PC-3 (cell line): ENCODE measurements around the gene RPAP2. TPM values are rescaled to one million over a fixed set of nuclear protein-coding genes. Genes with fewer than 3 reads are reported as not detected.
A peak's percentile ranks its signal among the peaks of the same experiment; 100 is the strongest.

Source experiments
- ATAC-seq: fragments of 200-7000 bp; cut with Tn5 transposase; 2 replicates; pipeline ENCODE4 v1.9.1; 2020; ENCODE audit warnings: mild to moderate bottlenecking, moderate library complexity
- BruUV-seq: library from RNA; stranded (reverse); fragments of 400-500 nt; replicated peaks from 2 replicates; lab custom pipeline; 2021; lab: Mats Ljungman, UMichigan
- CTCF ChIA-PET: fragments of 300-600 bp; sonication (Branson Sonifier 250); formaldehyde crosslinking; loops from one replicate; lab custom pipeline; 2022; ENCODE audit warnings: antibody characterized with exemption; lab: Charles Lee
- POLR2A ChIA-PET: fragments of 300-600 bp; sonication (Branson Sonifier 250); formaldehyde crosslinking; loops from one replicate; lab custom pipeline; 2022; ENCODE audit warnings: antibody characterized with exemption; ENCODE audit not compliant: unreplicated experiment; lab: Charles Lee
- DNase-seq: peaks from one replicate; pipeline ENCODE4 v3.0.0-alpha.2; 2015
- H2AFZ ChIP-seq: fragments of 300-600 bp; sonication (generic); 2 replicates; pipeline ENCODE4 v1.6.0; 2016; ENCODE audit warnings: antibody characterized with exemption, low read length
- H3F3A ChIP-seq: fragments of 300-600 bp; sonication (generic); one replicate; pipeline ENCODE4 v1.6.0; 2017; ENCODE audit warnings: antibody characterized with exemption, low read length, control low read depth, mild to moderate bottlenecking; ENCODE audit not compliant: unreplicated experiment
- H3K27ac ChIP-seq: fragments of 300-600 bp; sonication (generic); 2 replicates; pipeline ENCODE4 v1.5.1; 2016; ENCODE audit warnings: mild to moderate bottlenecking, low read length
- H3K27me3 ChIP-seq: fragments of 300-600 bp; sonication (generic); 2 replicates; pipeline ENCODE4 v1.6.1; 2016; ENCODE audit warnings: low read length, mixed read lengths
- H3K36me3 ChIP-seq: fragments of 300-600 bp; sonication (generic); 2 replicates; pipeline ENCODE4 v1.6.1; 2016; ENCODE audit warnings: low read depth, mixed run types, low read length, mixed read lengths
- H3K4me1 ChIP-seq: fragments of 300-600 bp; sonication (generic); 2 replicates; pipeline ENCODE4 v1.5.1; 2016; ENCODE audit warnings: low read length; ENCODE audit not compliant: insufficient read depth
- H3K4me2 ChIP-seq: fragments of 300-600 bp; sonication (generic); 2 replicates; pipeline ENCODE4 v1.6.0; 2016; ENCODE audit warnings: low read length
- H3K4me3 ChIP-seq: fragments of 300-600 bp; sonication (generic); 2 replicates; pipeline ENCODE4 v1.5.1; 2016; ENCODE audit warnings: mild to moderate bottlenecking, low read length, mixed read lengths
- H3K79me2 ChIP-seq: fragments of 300-600 bp; sonication (generic); 2 replicates; pipeline ENCODE4 v1.6.1; 2017; ENCODE audit warnings: low read length, mixed read lengths
- H3K9ac ChIP-seq: fragments of 300-600 bp; sonication (generic); 2 replicates; pipeline ENCODE4 v1.6.0; 2016; ENCODE audit warnings: mild to moderate bottlenecking, low read length
- H3K9me2 ChIP-seq: fragments of 300-600 bp; sonication (generic); replicated peaks from 2 replicates; pipeline ENCODE4 v1.6.1; 2016; ENCODE audit warnings: mixed run types, low read length, mixed read lengths
- H3K9me3 ChIP-seq: fragments of 300-600 bp; sonication (generic); 2 replicates; pipeline ENCODE4 v1.6.1; 2016; ENCODE audit warnings: low read length, mixed read lengths
- H4K20me1 ChIP-seq: fragments of 300-600 bp; sonication (generic); 2 replicates; pipeline ENCODE4 v1.6.1; 2016; ENCODE audit warnings: low read length, mixed read lengths
- EZH2 ChIP-seq: fragments of 300-600 bp; sonication (generic); IDR thresholded peaks from one replicate; pipeline ENCODE4 v1.6.1; 2017; ENCODE audit warnings: antibody characterized with exemption, mild to moderate bottlenecking, low read length; ENCODE audit not compliant: unreplicated experiment
- EZH2phosphoT487 ChIP-seq: fragments of 300-600 bp; sonication (generic); IDR thresholded peaks from 2 replicates; pipeline ENCODE4 v1.6.1; 2018; ENCODE audit warnings: mild to moderate bottlenecking, antibody characterized with exemption, low read length, borderline replicate concordance
- intact Hi-C: fragments of 100-400 bp; cut with micrococcal nuclease; formaldehyde crosslinking; loops from 2 replicates; pipeline ENCODE4 v1.9.0; 2023
- total RNA-seq: library from RNA; depleted of rRNA; stranded (reverse); fragments of >200 nt; gene quantifications from 2 replicates; pipeline ENCODE4 v1.2.3, GENCODE V29; 2014
- TF ChIP-seq, protein P1 (sequence below): fragments of 300-600 bp; sonication (generic); conservative IDR thresholded peaks from 2 replicates; pipeline ENCODE4 v1.5.1; 2017; ENCODE audit warnings: antibody characterized with exemption, low read depth, mild to moderate bottlenecking, low read length

The RPAP2 gene
- total RNA-seq, 1 experiment from 2014 or later, result 4.3 TPM

DNA sequence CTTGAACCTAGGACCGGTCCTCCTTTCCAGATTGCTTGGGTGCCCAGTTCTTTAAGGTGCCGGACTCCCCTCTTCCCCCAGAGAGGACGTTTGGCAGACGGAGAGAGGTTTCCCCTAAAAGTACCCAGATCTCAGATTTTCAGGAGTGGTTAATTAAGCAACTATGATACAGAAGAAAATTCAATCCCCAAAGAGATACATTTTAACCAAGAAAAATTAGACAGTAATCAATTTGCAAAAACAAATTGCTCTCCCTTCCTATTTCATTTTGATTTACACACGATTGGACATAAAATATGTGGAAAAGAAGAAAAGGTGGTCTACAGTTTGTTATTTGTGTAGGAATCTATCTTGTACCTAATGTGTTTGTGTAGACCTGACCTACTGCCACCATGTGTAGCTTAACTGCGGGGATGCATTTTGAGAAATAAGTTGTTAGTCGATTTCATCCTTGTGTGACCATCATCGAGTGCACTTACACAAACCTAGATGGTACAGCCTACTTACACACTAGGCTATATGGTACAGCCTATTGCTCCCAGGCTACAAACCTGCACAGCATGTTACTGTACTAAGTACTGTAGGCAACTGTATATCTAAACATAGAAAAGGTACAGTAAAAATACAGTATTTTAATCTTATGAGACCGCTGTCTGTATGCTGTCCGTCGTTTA, 755 bp downstream of the RPAP2 start:
- Histone ChIP-seq H3K9ac (peak overlapping the region; percentile 88), H3K9me3 (no peaks in the 10 kb centered on the region), H3F3A (no peaks in the 10 kb centered on the region), H3K27me3 (no peaks in the 10 kb centered on the region), H3K4me1 (peaks cover 16% of the 10 kb centered on the region; the same call in 1 of the 2 replicates), H3K4me3 (peak overlapping the region; percentile 83), H3K79me2 (peaks cover 45% of the 10 kb centered on the region), H4K20me1 (no peaks in the 10 kb centered on the region), H3K4me2 (peak overlapping the region; percentile 97), H3K36me3 (peaks cover 25% of the 10 kb centered on the region; the same call in 1 of the 2 replicates), H3K9me2 (no peaks in the 10 kb centered on the region), H3K27ac (no peak overlapping the region), H2AFZ (peak overlapping the region; percentile 64)
- POLR2A ChIA-PET, result no interaction called here
- DNase-seq (peak; percentile 29), ATAC-seq (no peak)
- no peak for TF ChIP-seq EZH2
- TF ChIP-seq EZH2phosphoT487, result no peak
- TF ChIP-seq, protein P1, sequence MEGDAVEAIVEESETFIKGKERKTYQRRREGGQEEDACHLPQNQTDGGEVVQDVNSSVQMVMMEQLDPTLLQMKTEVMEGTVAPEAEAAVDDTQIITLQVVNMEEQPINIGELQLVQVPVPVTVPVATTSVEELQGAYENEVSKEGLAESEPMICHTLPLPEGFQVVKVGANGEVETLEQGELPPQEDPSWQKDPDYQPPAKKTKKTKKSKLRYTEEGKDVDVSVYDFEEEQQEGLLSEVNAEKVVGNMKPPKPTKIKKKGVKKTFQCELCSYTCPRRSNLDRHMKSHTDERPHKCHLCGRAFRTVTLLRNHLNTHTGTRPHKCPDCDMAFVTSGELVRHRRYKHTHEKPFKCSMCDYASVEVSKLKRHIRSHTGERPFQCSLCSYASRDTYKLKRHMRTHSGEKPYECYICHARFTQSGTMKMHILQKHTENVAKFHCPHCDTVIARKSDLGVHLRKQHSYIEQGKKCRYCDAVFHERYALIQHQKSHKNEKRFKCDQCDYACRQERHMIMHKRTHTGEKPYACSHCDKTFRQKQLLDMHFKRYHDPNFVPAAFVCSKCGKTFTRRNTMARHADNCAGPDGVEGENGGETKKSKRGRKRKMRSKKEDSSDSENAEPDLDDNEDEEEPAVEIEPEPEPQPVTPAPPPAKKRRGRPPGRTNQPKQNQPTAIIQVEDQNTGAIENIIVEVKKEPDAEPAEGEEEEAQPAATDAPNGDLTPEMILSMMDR, result no peak
- intact Hi-C loops, result loop anchor here (10.0 kb wide), 1 partner anchor 795 kb away; the partner anchor contains the start of gene CDC7
- BruUV-seq, result no TSS peak
- CTCF ChIA-PET, result interaction anchor here (0.7 kb wide), 1 partner anchor 893 kb away, joined by 7 read pairs; no protein-coding TSS in a partner anchor

DNA sequence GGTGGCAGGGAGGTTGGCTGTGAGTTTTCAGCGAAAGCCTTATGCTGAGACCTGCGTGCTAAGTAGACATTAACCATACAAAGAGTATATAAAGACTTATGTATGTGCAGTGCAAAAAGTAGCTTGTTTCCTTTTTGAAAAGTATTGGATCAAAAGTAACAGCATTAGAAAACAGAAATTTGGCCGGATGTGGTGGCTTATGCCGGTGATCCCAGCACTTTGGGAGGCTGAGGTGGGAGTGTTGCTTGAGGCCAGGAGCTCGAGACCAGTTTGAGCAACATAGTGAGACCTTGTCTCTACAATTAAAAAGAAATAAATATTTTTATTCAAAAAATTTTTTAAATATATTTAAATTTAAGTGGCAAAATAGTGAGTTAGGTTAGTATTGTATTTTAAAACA, 2.2 kb downstream of the RPAP2 start:
- ChIA-PET POLR2A (interaction anchor here (0.7 kb wide), 1 partner anchor 219 kb away, joined by 3 read pairs; no protein-coding TSS in a partner anchor), CTCF (interaction anchor here (0.9 kb wide), 1 partner anchor 9 kb away, joined by 5 read pairs; no protein-coding TSS in a partner anchor)
- peak overlapping the region; percentile 97 for H3K4me2 ChIP-seq
- BruUV-seq, result no TSS peak
- peaks cover 16% of the 10 kb centered on the region; the same call in 1 of the 2 replicates for H3K4me1 ChIP-seq
- TF ChIP-seq EZH2, result no peak
- TF ChIP-seq EZH2phosphoT487, result no peak
- TF ChIP-seq, protein P1, result no peak
- no peak for ATAC-seq
- no peak overlapping the region for H2AFZ ChIP-seq
- no peaks in the 10 kb centered on the region for H3K9me2 ChIP-seq
- peaks cover 28% of the 10 kb centered on the region; the same call in 1 of the 2 replicates for H3K36me3 ChIP-seq
- H4K20me1 ChIP-seq, result no peaks in the 10 kb centered on the region
- no peak for DNase-seq
- H3K9ac ChIP-seq, result no peak overlapping the region
- H3K27ac ChIP-seq, result no peak overlapping the region
- H3K9me3 ChIP-seq, result no peaks in the 10 kb centered on the region
- no peaks in the 10 kb centered on the region for H3K27me3 ChIP-seq
- H3K4me3 ChIP-seq, result no peak overlapping the region
- H3F3A ChIP-seq, result no peaks in the 10 kb centered on the region
- intact Hi-C loops, result no loop called here
- peaks cover 45% of the 10 kb centered on the region for H3K79me2 ChIP-seq

DNA sequence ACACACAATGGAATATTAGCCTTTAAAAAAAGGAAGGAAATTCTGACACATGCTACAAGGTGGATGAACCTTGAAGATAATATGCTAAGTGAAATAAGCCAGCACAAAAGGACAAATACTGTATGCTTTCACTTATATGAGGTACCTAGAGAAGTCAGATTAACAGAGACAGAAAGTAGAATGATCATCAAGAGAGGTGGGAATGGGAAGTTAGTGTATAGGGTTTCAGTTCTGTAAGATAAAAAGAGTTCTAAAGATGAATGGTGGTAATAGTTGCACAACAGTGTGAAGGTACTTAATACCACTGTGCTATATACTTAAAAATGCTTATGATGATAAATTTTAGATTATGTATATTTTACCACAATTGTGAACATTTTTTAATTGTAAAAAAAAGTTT, 7.2 kb downstream of the RPAP2 start:
- H4K20me1 ChIP-seq, result no peaks in the 10 kb centered on the region
- TF ChIP-seq, protein P1, result no peak
- TF ChIP-seq EZH2 (no peak), EZH2phosphoT487 (no peak)
- H3K27ac ChIP-seq, result no peak overlapping the region
- no peaks in the 10 kb centered on the region for H3K27me3 ChIP-seq
- no peak for DNase-seq
- CTCF ChIA-PET, result no interaction called here
- H3K4me3 ChIP-seq, result no peak overlapping the region
- no TSS peak for BruUV-seq
- no peak overlapping the region for H3K9ac ChIP-seq
- peaks cover 26% of the 10 kb centered on the region; the same call in 1 of the 2 replicates for H3K36me3 ChIP-seq
- H3K4me2 ChIP-seq, result no peak overlapping the region
- ATAC-seq, result no peak
- no peak overlapping the region for H2AFZ ChIP-seq
- H3F3A ChIP-seq, result no peaks in the 10 kb centered on the region
- H3K4me1 ChIP-seq, result peaks cover 5% of the 10 kb centered on the region; the same call in 1 of the 2 replicates
- H3K79me2 ChIP-seq, result peaks cover 7% of the 10 kb centered on the region
- no peaks in the 10 kb centered on the region for H3K9me2 ChIP-seq
- intact Hi-C loops, result no loop called here
- POLR2A ChIA-PET, result no interaction called here
- H3K9me3 ChIP-seq, result no peaks in the 10 kb centered on the region
